GM19468 (cell line): ENCODE measurements around the gene USP17L17.
"Not testable (repeated sequence)": the region's sequence is repeated elsewhere in the genome, so short reads cannot be mapped to it uniquely, and the experiment has no call there.

Experiments
- ATAC-seq: cut with Tn5 transposase; IDR thresholded peaks from one replicate; pipeline ENCODE4 v1.9.1; 2021; ENCODE audit warnings: mild to moderate bottlenecking, moderate library complexity, moderate number of reproducible peaks; ENCODE audit not compliant: unreplicated experiment; ENCODE audit errors: extremely low read depth

The USP17L17 gene, protein sequence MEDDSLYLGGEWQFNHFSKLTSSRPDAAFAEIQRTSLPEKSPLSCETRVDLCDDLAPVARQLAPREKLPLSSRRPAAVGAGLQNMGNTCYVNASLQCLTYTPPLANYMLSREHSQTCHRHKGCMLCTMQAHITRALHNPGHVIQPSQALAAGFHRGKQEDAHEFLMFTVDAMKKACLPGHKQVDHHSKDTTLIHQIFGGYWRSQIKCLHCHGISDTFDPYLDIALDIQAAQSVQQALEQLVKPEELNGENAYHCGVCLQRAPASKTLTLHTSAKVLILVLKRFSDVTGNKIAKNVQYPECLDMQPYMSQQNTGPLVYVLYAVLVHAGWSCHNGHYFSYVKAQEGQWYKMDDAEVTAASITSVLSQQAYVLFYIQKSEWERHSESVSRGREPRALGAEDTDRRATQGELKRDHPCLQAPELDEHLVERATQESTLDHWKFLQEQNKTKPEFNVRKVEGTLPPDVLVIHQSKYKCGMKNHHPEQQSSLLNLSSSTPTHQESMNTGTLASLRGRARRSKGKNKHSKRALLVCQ

DNA sequence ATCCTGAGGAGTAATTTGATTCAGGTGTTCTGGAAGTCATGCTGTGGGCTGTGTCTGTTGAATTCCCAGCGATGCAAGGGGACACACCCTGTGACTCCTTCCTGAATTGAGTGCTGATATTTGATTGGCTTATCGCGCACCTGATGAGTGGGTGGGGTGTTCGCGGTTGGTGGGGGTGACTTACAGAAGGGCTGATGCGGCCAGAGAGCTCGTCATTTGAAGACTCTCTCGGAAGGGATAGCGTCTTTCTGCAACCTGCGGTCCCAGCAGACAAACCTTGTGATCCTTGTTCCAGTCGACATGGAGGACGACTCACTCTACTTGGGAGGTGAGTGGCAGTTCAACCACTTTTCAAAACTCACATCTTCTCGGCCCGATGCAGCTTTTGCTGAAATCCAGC lies at the start of gene USP17L17:
USP17L17 (plus strand) TSS at position 301 of the 400 bp plus-strand sequence; CDS start at position 301, 0 bp downstream.
- not testable (repeated sequence) for ATAC-seq

DNA sequence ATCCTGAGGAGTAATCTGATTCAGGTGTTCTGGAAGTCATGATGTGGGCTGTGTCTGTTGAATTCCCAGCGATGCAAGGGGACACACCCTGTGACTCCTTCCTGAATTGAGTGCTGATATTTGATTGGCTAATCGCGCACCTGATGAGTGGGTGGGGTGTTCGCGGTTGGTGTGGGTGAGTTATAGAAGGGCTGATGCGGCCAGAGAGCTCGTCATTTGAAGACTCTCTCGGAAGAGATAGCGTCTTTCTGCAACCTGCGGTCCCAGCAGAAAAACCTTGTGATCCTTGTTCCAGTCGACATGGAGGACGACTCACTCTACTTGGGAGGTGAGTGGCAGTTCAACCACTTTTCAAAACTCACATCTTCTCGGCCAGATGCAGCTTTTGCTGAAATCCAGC lies 33.3 kb upstream of the USP17L17 start, which contains the start of gene USP17L10:
USP17L10 (plus strand) TSS at position 301 of the 400 bp plus-strand sequence; CDS start at position 301, 0 bp downstream.
- ATAC-seq = not testable (repeated sequence)

DNA sequence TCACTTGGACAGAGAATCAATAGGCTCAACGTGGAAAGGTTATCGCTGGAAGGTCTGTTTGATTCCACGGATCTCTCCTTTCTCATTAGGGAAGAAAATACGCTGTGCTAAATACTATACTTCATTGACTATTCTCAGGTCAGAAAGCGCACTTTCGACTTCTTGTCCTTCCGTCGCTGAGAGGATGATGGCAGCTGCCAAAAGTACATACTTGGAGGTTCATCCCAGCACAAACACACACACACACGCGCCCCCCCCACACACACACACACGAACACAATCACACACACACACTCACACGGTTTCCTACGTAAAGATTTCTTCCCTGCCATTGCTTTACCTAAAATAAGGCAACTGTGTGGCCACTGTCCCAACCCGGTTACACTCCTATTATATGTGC lies 29.0 kb upstream of the USP17L17 start:
- ATAC-seq = not testable (repeated sequence)

DNA sequence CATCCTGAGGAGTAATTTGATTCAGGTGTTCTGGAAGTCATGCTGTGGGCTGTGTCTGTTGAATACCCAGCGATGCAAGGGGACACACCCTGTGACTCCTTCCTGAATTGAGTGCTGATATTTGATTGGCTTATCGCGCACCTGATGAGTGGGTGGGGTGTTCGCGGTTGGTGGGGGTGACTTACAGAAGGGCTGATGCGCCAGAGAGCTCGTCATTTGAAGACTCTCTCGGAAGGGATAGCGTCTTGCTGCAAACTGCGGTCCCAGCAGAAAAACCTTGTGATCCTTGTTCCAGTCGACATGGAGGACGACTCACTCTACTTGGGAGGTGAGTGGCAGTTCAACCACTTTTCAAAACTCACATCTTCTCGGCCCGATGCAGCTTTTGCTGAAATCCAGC lies 28.6 kb upstream of the USP17L17 start, which contains the start of gene USP17L11:
USP17L11 (plus strand) TSS at position 301 of the 400 bp plus-strand sequence; CDS start at position 301, 0 bp downstream.
- ATAC-seq = not testable (repeated sequence)

DNA sequence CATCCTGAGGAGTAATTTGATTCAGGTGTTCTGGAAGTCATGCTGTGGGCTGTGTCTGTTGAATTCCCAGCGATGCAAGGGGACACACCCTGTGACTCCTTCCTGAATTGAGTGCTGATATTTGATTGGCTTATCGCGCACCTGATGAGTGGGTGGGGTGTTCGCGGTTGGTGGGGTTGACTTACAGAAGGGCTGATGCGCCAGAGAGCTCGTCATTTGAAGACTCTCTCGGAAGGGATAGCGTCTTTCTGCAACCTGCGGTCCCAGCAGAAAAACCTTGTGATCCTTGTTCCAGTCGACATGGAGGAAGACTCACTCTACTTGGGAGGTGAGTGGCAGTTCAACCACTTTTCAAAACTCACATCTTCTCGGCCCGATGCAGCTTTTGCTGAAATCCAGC lies 23.8 kb upstream of the USP17L17 start, which contains the start of gene USP17L12:
USP17L12 (plus strand) TSS at position 301 of the 400 bp plus-strand sequence; CDS start at position 301, 0 bp downstream.
- ATAC-seq = not testable (repeated sequence)

DNA sequence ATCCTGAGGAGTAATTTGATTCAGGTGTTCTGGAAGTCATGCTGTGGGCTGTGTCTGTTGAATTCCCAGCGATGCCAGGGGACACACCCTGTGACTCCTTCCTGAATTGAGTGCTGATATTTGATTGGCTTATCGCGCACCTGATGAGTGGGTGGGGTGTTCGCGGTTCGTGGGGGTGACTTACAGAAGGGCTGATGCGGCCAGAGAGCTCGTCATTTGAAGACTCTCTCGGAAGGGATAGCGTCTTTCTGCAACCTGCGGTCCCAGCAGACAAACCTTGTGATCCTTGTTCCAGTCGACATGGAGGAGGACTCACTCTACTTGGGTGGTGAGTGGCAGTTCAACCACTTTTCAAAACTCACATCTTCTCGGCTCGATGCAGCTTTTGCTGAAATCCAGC lies 19.1 kb upstream of the USP17L17 start, which contains the start of gene USP17L13:
USP17L13 (plus strand) TSS at position 301 of the 400 bp plus-strand sequence; CDS start at position 301, 0 bp downstream.
- not testable (repeated sequence) for ATAC-seq

DNA sequence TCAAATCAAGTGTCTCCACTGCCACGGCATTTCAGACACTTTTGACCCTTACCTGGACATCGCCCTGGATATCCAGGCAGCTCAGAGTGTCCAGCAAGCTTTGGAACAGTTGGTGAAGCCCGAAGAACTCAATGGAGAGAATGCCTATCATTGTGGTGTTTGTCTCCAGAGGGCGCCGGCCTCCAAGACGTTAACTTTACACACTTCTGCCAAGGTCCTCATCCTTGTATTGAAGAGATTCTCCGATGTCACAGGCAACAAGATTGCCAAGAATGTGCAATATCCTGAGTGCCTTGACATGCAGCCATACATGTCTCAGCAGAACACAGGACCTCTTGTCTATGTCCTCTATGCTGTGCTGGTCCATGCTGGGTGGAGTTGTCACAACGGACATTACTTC lies 13.4 kb upstream of the USP17L17 start:
- ATAC-seq = not testable (repeated sequence)

DNA sequence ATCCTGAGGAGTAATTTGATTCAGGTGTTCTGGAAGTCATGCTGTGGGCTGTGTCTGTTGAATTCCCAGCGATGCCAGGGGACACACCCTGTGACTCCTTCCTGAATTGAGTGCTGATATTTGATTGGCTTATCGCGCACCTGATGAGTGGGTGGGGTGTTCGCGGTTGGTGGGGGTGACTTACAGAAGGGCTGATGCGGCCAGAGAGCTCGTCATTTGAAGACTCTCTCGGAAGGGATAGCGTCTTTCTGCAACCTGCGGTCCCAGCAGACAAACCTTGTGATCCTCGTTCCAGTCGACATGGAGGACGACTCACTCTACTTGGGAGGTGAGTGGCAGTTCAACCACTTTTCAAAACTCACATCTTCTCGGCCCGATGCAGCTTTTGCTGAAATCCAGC lies 9.6 kb upstream of the USP17L17 start, which contains the start of gene USP17L15:
USP17L15 (plus strand) TSS at position 301 of the 400 bp plus-strand sequence; CDS start at position 301, 0 bp downstream.
- not testable (repeated sequence) for ATAC-seq

DNA sequence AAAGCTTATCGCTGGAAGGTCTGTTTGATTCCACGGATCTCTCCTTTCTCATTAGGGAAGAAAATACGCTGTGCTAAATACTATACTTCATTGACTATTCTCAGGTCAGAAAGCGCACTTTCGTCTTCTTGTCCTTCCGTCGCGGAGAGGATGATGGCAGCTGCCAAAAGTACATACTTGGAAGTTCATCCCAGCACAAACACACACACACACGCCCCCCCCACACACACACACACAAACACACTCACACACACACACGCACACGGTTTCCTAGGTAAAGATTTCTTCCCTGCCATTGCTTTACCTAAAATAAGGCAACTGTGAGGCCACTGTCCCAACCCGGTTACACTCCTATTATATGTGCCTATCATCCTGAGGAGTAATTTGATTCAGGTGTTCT lies 5.2 kb upstream of the USP17L17 start:
- ATAC-seq = not testable (repeated sequence)

DNA sequence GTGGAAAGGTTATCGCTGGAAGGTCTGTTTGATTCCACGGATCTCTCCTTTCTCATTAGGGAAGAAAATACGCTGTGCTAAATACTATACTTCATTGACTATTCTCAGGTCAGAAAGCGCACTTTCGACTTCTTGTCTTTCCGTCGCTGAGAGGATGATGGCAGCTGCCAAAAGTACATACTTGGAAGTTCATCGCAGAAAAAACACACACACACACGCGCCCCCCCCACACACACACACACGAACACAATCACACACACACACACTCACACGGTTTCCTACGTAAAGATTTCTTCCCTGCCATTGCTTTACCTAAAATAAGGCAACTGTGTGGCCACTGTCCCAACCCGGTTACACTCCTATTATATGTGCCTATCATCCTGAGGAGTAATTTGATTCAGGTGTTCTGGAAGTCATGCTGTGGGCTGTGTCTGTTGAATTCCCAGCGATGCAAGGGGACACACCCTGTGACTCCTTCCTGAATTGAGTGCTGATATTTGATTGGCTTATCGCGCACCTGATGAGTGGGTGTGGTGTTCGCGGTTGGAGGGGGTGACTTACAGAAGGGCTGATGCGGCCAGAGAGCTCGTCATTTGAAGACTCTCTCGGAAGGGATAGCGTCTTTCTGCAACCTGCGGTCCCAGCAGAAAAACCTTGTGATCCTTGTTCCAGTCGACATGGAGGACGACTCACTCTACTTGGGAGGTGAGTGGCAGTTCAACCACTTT lies 4.4 kb downstream of the USP17L17 start, which contains the start of gene USP17L18:
USP17L18 (plus strand) TSS at position 678 of the 728 bp plus-strand sequence; CDS start at position 678, 0 bp downstream.
- ATAC-seq = not testable (repeated sequence)

DNA sequence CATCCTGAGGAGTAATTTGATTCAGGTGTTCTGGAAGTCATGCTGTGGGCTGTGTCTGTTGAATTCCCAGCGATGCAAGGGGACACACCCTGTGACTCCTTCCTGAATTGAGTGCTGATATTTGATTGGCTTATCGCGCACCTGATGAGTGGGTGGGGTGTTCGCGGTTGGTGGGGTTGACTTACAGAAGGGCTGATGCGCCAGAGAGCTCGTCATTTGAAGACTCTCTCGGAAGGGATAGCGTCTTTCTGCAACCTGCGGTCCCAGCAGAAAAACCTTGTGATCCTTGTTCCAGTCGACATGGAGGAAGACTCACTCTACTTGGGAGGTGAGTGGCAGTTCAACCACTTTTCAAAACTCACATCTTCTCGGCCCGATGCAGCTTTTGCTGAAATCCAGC lies 9.4 kb downstream of the USP17L17 start, which contains the start of gene USP17L19:
USP17L19 (plus strand) TSS at position 301 of the 400 bp plus-strand sequence; CDS start at position 301, 0 bp downstream.
- not testable (repeated sequence) for ATAC-seq

DNA sequence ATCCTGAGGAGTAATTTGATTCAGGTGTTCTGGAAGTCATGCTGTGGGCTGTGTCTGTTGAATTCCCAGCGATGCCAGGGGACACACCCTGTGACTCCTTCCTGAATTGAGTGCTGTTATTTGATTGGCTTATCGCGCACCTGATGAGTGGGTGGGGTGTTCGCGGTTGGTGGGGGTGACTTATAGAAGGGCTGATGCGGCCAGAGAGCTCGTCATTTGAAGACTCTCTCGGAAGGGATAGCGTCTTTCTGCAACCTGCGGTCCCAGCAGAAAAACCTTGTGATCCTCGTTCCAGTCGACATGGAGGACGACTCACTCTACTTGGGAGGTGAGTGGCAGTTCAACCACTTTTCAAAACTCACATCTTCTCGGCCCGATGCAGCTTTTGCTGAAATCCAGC lies 14.1 kb downstream of the USP17L17 start, which contains the start of gene USP17L20:
USP17L20 (plus strand) TSS at position 301 of the 400 bp plus-strand sequence; CDS start at position 301, 0 bp downstream.
- ATAC-seq = not testable (repeated sequence)

DNA sequence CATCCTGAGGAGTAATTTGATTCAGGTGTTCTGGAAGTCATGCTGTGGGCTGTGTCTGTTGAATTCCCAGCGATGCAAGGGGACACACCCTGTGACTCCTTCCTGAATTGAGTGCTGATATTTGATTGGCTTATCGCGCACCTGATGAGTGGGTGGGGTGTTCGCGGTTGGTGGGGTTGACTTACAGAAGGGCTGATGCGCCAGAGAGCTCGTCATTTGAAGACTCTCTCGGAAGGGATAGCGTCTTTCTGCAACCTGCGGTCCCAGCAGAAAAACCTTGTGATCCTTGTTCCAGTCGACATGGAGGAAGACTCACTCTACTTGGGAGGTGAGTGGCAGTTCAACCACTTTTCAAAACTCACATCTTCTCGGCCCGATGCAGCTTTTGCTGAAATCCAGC lies 18.9 kb downstream of the USP17L17 start, which contains the start of gene USP17L21:
USP17L21 (plus strand) TSS at position 301 of the 400 bp plus-strand sequence; CDS start at position 301, 0 bp downstream.
- ATAC-seq = not testable (repeated sequence)

DNA sequence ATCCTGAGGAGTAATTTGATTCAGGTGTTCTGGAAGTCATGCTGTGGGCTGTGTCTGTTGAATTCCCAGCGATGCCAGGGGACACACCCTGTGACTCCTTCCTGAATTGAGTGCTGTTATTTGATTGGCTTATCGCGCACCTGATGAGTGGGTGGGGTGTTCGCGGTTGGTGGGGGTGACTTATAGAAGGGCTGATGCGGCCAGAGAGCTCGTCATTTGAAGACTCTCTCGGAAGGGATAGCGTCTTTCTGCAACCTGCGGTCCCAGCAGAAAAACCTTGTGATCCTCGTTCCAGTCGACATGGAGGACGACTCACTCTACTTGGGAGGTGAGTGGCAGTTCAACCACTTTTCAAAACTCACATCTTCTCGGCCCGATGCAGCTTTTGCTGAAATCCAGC lies 23.6 kb downstream of the USP17L17 start, which contains the start of gene USP17L22:
USP17L22 (plus strand) TSS at position 301 of the 400 bp plus-strand sequence; CDS start at position 301, 0 bp downstream.
- ATAC-seq = not testable (repeated sequence)

DNA sequence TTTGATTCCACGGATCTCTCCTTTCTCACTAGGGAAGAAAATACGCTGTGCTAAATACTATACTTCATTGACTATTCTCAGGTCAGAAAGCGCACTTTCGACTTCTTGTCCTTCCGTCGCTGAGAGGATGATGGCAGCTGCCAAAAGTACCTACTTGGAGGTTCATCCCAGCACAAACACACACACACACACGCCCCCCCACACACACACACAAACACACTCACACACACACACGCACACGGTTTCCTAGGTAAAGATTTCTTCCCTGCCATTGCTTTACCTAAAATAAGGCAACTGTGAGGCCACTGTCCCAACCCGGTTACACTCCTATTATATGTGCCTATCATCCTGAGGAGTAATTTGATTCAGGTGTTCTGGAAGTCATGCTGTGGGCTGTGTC lies 28.0 kb downstream of the USP17L17 start:
- ATAC-seq = not testable (repeated sequence)
